GM12864 (cell line): ENCODE data around the gene NCOA5.

Experiments
- DNase-seq: peaks from one replicate; pipeline ENCODE4 v3.0.0-alpha.2; 2011; ENCODE audit warnings: low read depth
- H3K4me3 ChIP-seq: 2 replicates; pipeline ENCODE4 v1.5.1; 2011; ENCODE audit warnings: mild to moderate bottlenecking, low read depth, low read length, control low read depth
- CTCF ChIP-seq: IDR thresholded peaks from 2 replicates; pipeline ENCODE4 v1.5.1; 2011; ENCODE audit warnings: low read depth, mild to moderate bottlenecking, moderate library complexity, low read length, control low read depth, inconsistent platforms; ENCODE audit errors: missing control alignments

The NCOA5 gene

GRCh38 chr20:46018611-46019010, 71.2 kb downstream of the NCOA5 start:
- no peak for TF ChIP-seq CTCF
- no peak for DNase-seq
- no peak overlapping the region for H3K4me3 ChIP-seq

GRCh38 chr20:46018112-46018511, 71.7 kb downstream of the NCOA5 start:
- no peak for TF ChIP-seq CTCF
- DNase-seq, result no peak
- no peak overlapping the region for H3K4me3 ChIP-seq

- no peak overlapping the region for H3K4me3 ChIP-seq
- no peak for TF ChIP-seq CTCF
- DNase-seq, result no peak
Observed at GRCh38 chr20:46017272-46017671, 72.5 kb downstream of the NCOA5 start.

GRCh38 chr20:46014517-46015396, 75.0 kb downstream of the NCOA5 start:
- no peak for DNase-seq
- no peak for TF ChIP-seq CTCF
- no peak overlapping the region for H3K4me3 ChIP-seq

- no peak overlapping the region for H3K4me3 ChIP-seq
- DNase-seq, result no peak
Observed at GRCh38 chr20:46013829-46014516, 75.8 kb downstream of the NCOA5 start.

GRCh38 chr20:46013322-46013828, 76.4 kb downstream of the NCOA5 start:
- no peak for TF ChIP-seq CTCF
- no peak overlapping the region for H3K4me3 ChIP-seq
- no peak for DNase-seq

More at GRCh38 chr20:46013829-46014516, 75.8 kb downstream of the NCOA5 start:
- TF ChIP-seq CTCF, result peak; percentile 72

GRCh38 chr20:46012921-46013320, 76.8 kb downstream of the NCOA5 start:
- DNase-seq, result no peak
- H3K4me3 ChIP-seq, result no peak overlapping the region
- TF ChIP-seq CTCF, result no peak
